GM18870 (cell line): ENCODE measurements around the gene NOL4L.

Experiments
- ATAC-seq: cut with Tn5 transposase; IDR thresholded peaks from one replicate; pipeline ENCODE4 v1.9.1; 2021; ENCODE audit warnings: moderate library complexity; ENCODE audit not compliant: unreplicated experiment

Gene NOL4L

DNA sequence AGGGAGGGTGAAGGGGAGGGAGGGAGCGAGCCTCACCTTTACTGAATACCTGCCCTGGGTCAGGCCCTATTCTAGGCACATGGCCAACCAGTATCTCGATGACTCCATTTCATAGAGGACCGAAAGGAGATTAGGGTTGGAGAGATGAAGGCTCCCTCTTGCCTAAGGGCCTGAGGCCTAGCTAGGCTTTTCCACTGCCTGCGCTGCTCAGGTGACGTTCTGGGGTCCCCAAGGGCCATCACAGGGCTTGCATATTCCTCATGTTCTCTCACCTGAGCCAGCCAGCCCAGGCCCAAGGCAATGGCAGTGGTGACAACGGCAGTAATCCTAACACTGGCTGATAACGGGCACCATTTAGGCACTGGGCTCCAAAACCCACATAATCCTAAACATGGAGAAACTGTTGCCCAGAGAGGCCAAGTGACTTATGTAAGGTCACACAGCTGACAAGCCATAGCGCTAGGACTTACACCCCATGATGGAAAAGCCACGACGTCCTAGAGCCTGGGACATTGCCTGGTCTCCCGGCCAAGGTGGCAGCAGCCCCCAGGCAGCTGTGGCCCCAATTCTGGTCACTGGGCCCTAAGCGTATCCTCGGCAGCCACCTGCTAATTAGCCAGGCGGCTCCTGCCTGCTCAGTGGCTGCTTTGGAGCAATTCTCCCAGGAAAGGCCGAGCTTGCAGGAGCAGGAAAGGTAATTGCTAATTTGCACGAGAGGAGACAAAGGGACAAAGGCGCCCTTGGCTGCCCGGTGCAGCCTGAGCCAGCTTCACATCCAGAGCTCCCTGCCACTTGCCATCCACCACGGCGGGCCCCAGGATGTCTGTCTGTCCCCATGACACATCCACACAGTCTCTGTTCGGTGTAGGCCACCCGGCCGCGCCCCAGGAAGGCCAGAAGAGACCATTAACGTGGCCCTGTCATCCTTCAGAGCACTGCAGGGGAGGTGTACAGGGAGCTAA lies 21.5 kb downstream of the NOL4L start:
- no peak for ATAC-seq

DNA sequence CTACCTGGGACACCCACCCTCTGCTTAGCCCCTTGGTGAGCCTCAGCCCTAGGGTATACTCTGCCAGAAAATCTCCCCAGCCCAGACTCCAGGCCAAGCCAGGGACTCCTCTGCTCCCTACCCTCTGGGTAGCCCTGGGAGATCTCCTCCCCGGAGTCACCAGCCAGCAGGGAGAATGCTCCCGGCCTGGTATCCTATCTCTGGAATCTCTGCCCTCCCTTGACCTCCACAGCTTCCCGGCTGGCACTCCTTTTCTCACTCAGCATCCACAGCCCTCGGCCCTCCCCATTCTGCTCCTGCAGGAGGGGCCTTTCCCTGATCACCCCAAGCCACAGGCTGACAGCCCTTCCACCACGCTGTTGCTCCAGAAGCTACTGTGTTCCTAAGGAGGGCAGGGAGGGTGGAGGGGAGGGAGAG lies 22.6 kb downstream of the NOL4L start:
- ATAC-seq = no peak

DNA sequence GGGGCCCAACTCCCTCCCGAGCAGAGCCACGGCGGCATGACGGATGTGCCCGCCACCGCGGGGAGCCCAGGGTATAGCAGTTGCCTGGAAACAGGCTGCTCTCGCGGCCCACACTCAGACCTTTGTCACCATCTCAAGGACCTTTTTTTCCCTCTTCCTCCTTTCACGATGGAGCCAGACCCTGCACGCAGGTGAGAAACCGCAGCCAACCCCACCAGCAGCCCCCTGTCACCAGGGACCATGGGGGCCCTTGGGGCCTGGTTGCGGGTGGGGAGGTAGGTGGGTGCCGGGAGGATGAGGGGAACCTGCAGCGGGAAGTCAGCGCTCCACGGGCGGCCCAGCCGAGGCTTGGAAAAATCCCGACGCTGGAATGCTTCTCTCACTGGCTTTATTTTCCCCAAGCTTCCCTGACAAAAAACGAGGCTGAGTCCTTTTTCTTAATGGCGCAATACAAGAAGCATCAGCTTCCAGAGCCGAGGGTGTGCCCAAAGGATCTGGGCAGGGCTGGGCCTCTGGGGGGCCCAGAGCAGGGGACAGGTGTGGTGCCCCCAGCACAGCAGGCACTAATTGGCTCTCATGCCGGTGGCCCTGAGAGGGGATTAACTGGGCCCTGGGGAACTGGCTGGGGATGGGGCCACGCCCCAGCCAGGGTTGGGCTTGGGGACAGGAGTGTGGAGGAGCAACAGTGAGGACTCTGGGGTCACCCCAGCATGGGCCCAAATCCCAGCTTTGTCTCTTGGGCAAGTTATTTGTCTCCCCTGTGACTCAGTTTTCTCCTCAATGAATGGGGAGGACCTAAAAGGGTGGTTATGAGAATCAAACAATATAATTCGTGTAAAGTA lies 23.9 kb downstream of the NOL4L start:
- ATAC-seq = no peak

DNA sequence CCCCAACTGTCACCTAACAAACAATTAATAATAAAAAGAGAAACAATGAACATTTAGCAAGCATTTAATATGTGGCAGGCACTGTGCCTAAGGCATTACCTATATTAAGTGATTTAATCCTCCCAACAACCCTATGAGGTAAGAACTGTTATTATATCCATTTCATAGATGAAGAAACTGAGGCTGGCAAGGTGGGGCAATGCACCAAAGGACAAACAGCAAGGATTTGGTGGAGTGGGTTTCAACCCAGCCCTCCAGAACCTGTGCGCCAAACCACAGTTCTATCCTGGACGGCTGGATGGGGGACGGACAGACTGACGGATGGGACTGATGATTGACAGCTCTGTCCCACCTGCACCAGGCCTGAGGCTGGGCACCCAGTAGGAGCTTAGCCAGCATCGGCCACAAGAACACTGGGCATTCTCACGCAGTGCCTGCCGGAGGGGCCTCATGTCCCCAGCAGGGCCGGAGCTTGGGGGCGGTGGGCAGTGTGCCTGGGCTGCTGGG lies 24.6 kb downstream of the NOL4L start:
- no peak for ATAC-seq

DNA sequence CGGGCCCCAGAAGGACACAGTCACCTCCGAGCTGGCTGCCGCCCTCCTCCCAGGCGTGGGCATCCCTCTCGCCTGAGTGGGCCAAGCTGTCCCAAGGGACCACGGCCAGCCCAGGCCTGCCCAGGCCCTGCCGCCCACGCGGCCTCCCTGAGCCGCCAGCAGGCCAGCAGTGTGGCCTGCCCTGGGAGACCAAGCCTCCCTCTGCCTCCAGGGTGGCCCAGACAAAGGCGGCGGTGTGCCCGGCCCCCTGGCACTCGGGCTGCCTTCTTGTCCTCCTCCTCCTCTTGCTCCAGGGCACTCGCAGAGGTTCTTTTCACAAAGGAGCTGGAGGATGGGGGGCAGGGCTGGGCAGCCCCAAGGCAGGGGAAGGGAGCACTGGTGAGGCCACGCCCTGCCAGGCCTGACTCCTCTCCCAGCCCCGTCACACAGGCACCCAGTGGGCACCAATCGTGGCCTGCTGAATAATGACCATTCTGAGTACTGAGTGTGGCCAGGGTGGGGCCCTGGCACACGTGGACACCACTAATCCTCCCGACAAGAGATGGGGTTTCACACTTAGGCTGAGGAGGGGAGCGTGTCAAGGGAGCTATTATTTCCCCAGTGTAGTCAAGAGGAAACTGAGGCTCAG lies 25.3 kb downstream of the NOL4L start:
- ATAC-seq = no peak

DNA sequence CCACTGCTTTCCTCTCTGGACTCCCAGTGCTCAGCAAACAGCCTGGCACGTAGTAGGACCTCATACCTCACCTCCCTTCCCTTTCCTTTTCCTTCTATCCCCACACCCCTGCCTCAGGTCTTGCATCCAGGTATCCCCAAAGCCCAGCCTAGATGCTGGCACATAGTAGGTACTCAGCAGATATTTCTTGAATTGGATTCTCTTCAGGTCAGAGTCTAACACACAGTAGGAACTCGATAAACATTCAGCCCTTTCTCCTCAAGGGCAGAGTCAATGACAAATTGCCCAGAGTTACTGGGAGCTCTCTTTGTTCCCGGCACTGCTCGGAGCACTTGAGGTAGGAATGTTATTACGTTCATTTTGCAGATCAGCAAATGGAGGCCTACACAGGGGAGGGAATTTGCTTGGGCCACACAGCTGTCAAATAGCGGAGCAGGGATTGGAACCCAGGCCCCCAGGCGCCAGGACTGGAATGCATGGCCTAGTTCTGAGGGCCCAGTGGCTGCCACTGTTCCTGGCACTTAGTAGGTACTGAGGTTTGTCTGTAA lies 25.9 kb downstream of the NOL4L start:
- ATAC-seq = no peak

DNA sequence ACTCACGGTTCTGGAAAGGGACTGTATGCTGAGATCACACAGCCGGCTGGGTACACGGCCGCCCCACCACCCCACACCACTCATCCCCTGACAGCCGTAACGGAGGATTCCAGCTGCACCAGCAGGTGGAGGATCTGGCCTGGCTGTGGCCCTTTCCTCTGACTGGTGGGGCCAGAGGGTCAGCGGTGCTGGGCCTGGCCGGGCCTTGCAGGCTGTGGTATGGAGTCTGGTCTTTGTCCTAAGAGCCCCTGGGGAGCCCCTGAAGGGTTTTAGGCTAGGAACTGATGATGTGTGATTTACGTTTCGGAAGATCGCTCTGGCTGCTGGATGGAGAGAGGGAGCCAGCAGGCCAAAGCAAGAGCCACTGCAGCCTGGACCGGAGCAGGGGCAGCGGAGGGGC lies 26.6 kb downstream of the NOL4L start:
- ATAC-seq = no peak

DNA sequence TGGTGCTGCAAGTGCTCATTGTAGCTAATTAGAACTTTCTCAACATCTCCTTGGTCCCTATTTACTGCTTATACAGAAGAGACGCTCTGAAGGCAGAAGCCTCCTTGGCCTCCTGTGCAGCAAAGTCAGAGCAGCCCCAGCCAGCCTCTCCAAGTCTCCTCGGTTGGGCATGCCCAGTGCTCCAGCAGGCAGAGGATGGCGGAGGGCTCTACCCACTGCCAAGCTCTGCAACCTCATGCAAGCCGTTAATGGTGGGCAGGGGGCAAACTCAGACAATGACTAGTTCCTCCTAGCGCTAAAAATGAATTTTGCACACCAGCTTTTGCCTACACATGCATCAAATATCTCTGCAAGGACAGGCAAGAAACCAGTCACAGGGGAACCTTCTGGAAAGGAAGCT lies 27.8 kb downstream of the NOL4L start:
- no peak for ATAC-seq

DNA sequence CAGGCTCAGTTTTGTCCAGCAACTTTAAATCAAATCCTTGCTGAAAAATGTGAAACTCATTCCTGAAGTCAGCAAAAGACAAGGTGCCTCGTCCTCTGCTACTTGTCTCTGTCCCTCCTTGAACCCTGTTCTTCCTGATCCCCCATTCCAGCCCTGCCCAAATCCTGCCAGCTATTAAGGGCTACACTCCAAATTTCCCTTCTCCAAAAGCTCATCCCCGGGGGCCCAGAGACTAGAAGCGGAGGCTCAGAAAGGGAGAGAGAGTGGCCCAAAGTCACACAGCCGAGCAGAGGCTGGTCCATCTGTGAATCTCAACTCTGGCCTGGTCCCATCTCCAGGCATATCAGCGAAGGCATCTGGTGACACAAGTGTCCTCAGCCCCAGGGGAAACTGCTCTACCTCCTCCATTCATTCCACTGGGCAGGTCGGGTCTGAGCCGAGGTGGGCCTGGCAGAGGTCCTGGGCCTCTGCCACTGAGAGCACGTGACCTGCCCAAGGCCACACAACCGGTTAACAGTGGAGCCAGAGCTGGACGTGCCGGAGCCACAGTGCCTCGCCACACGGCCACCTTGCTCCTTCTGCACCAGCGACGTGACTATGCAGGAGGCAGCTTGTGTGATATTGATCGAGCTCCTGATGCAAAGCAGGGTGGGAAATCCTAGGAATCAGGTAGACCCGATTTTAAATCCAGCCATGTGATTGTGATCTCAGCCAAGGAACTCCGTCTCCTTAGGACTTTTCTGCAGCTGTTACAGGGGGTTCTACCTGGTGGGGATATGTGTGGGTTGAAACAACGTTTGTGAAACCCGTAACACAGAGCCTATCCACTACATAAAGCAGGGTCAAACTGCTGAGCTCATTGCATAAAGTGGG lies 28.6 kb downstream of the NOL4L start:
- no peak for ATAC-seq

DNA sequence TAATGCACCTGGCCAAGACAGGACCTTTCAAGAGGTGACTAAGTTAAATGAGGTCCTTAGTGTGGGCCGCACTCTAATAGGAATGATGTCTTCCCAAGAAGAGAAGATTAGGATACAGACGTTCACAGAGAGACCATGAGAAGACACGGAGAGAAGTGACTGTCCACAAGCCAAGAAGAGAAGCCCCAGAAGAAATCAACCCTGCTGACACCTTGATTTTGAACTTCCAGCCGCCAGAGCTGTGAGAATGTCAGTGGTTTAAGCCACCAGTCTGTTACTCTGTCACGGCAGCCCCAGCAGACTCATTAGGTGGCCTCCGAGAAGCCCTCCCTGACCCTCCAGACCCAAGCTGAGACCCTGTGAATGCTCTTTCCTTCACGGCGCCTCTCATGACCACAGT lies 29.5 kb downstream of the NOL4L start:
- no peak for ATAC-seq

DNA sequence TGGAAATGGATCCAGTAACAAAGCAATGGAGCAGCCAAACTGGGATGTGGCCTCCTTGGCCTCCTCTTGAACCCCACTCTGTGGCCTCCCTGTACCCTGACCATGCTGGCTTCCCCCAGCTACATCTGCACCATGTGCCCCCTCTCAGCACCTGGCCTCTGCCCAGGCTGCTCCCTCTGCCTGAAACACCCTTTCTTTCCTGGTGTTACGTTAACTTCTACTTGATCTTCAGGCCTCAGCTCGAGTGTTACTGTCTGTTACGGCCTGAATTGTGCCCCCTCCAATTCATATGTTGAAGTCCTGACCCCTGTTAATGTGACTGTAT lies 30.2 kb downstream of the NOL4L start:
- ATAC-seq = no peak

DNA sequence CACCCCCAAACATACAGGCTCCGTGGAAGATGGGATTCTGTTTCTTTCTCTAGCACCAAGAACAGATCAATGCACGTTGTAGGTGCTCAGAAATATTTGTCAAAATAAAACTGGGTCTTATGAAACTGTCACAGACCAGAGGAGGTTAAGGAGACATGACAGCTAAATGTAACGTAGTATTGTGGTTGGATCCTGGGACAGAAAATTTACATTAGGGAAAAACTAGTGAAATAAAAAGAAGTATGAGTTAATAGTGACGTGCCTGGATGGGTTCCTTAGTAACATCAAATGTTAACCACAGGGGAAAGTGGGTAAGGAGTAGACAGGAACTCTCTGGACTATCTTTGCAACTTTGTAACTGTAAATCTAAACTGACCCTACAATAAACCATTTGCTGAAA lies 31.5 kb downstream of the NOL4L start:
- no peak for ATAC-seq

DNA sequence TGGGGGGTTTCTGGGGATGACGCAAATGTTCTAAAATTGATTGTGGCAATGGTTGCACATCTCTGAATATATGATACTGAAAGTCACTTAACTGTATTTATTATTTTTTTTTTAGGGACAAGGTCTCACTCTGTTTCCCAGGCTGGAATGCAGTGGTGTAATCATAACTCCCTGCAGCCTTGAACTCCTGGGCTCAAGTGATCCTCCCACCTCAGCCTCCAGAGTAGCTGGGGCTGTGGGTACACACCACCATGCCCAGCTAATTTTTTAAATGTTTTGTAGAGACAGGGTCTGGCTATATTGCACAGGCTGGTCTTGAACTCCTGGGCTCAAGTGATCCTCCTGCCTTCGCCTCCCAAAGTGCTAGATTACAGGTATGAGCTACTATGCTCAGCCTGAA lies 33.4 kb downstream of the NOL4L start:
- ATAC-seq = no peak

DNA sequence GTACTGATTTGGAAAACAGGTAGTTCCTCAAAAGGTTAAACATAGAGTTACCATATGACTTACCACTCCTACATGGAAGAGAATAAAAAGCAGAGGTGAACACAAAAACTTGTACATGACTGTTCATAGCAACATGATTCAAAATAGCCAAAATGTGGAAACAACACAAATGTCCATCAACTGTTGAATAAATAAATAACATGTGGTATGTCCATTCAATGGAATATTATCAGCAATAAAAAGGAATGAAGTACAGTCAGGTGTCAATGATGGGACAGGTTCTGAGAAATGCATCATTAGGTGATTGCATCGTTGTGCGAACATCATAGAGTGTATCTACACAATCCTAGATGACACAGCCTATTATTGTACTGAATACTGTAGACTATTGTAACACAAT lies 35.3 kb downstream of the NOL4L start:
- ATAC-seq = no peak

DNA sequence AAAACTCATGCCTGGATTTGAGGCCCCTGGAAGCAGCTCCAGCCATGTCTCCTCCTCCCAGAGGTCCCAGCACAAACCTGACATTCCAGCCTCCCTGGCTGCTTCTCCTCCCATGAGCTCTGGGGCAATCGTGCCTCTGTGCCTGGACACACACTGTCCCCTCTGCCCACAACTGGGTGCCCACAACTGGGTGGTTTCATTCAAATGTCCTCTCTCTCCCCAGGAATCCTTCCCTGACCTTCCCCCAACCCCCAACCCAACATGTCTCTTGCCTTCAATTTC lies 37.4 kb downstream of the NOL4L start:
- no peak for ATAC-seq

DNA sequence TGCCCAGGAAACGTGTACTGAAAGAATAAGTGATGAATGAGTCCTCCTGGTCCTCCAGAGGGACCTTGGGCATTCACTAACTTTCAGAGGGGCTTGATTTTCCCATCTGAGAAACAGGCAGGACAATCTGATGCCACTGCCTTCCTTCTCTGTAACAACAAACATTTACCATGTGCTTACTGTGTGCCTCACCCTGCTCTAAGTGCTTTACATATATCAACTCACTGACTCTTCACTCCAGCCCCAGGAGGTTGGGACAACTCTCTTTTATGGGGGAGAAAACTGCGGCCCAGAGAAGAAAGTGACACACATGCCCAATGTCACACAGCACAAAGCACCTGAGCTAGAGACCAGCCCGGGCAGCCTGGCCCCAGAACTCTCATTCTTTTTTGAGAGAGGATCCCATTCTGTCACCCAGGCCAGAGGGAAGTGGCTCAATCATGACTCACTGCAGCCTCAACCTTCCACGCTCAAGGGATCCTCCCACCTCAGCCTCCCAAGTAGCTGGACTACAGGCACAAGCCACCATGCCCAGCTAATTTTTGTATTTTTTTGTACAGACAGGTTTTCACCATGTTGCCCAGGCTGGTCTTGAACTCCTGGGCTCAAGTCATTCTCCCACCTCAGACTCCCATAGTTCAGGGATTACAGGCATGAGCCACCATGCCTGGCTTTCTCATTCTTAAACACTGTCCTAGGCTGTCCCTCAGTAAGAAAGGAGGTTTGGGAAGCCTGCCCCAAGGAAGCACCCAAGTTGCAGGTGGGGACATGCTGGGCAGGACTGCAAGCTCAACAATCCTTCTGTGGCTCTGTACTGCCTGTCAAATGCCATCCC lies 38.0 kb downstream of the NOL4L start:
- ATAC-seq = no peak

DNA sequence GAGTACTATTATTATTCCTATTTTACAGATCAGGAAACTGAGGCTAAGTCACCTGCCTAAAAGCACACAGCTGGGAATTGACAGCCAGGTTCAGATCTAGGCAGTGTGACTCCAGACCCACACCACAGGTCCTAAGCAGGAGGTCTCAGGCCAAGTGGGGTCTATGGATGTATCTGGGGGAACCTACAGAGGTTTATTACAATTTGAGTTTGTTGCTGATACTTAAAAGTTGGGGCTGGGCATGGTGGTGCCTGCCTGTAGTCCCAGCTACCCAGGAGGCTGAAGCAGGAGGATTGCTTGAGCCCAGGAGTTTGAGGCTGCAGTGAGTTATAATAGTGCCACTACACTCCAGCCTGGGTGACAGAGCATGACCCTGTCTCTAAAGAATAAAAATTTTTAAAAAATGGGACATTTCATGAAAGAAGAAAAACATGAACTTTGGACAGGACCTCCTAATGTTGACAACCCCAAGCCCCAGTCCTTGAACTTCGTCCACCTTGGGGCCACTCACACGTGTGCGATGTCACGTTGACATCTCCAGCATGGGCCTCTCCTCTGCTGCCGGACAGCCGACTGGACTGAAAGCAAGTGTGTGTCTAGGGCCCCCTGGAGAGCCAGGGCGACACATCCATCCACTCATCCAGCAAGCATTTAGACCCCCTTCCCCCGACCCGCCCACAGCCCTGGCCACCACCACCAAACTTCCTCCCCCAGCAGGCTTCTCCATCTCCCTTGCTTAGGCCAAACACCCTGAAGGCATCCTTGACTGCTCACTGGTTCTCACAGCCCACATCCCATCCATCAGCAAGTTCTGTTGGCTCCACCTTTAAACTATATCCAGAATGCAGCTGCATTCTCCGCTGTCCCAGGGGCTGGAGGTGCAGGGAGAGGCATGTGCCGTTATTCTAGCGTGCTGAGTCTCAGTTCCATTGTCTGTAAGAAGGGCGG lies 40.0 kb downstream of the NOL4L start:
- ATAC-seq = no peak

DNA sequence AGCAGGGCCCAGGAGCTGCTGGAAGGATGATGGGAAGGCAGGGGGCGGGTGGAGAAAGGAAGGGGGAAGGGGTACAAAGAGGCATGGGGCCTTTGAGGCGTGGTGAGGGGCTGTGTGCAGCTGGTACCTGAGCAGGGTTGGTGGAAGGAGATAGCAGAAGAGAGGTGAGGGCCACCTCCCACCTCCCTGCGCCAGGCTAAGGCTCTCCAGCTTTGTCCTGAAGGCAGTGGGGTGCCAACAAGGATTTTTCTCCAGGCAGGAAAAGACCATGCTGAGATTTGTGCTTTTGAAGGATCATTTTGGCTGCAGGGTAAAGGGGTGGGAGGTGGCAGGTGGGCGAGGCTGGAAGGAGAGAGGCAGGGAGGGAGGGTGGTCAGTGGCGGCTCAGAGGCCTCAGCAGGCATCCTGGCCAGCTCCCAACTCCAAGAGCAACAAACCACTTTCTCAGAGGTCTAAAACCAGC lies 40.8 kb downstream of the NOL4L start:
- no peak for ATAC-seq
